IMR-90 (cell line): Measurements from ENCODE around the gene CCDC7. TPM values are rescaled to one million over a fixed set of nuclear protein-coding genes. Genes with fewer than 3 reads are reported as not detected.

ENCODE experiments used
- ATAC-seq: fragments of 200-7000 bp; cut with Tn5 transposase; 2 replicates; pipeline ENCODE4 v1.9.1; 2020; ENCODE audit warnings: low read depth, mild to moderate bottlenecking, moderate library complexity
- BruUV-seq: library from RNA; stranded (reverse); fragments of 400-500 nt; replicated peaks from 2 replicates; lab custom pipeline; 2021; lab: Mats Ljungman, UMichigan
- CTCF ChIA-PET: fragments of 300-600 bp; formaldehyde crosslinking; extraction: SDS; loops from one replicate; lab custom pipeline; 2021; ENCODE audit warnings: antibody characterized with exemption; lab: Yijun Ruan, JAX
- POLR2A ChIA-PET: fragments of 300-600 bp; sonication (Branson Sonifier 250); formaldehyde crosslinking; loops from one replicate; lab custom pipeline; 2022; ENCODE audit warnings: antibody characterized with exemption; ENCODE audit not compliant: unreplicated experiment; lab: Charles Lee
- DNase-seq: peaks from one replicate; pipeline ENCODE4 v3.0.0; 2013
- H2AFZ ChIP-seq: replicated peaks from 2 replicates; pipeline ENCODE3; 2013; ENCODE audit warnings: low read length, mild to moderate bottlenecking; ENCODE audit not compliant: poor library complexity
- H2AK5ac ChIP-seq: 2 replicates; pipeline ENCODE4 v1.6.1; 2013; ENCODE audit warnings: low read depth, low read length, inconsistent platforms
- H2AK9ac ChIP-seq: replicated peaks from 2 replicates; pipeline ENCODE3; 2013; ENCODE audit warnings: mild to moderate bottlenecking, low read depth, low read length, moderate library complexity; ENCODE audit not compliant: poor library complexity
- H2BK120ac ChIP-seq: 2 replicates; pipeline ENCODE4 v1.6.1; 2013; ENCODE audit warnings: low read depth, low read length, inconsistent platforms
- H2BK15ac ChIP-seq: 3 replicates; pipeline ENCODE4 v1.6.1; 2013; ENCODE audit warnings: low read depth, low read length, inconsistent platforms
- H2BK20ac ChIP-seq: 2 replicates; pipeline ENCODE4 v1.6.1; 2013; ENCODE audit warnings: low read depth, mild to moderate bottlenecking, inconsistent platforms, low read length, moderate library complexity
- H2BK5ac ChIP-seq: 2 replicates; pipeline ENCODE4 v1.6.1; 2013; ENCODE audit warnings: mild to moderate bottlenecking, low read depth, low read length, inconsistent platforms; ENCODE audit not compliant: poor library complexity, severe bottlenecking
- H3K14ac ChIP-seq: replicated peaks from 2 replicates; pipeline ENCODE4 v1.6.1; 2013; ENCODE audit warnings: low read depth, low read length, inconsistent platforms
- H3K18ac ChIP-seq: 2 replicates; pipeline ENCODE4 v1.6.1; 2013; ENCODE audit warnings: low read depth, low read length, control low read depth
- H3K23ac ChIP-seq: 2 replicates; pipeline ENCODE4 v1.6.1; 2013; ENCODE audit warnings: low read depth, low read length, inconsistent platforms
- H3K27ac ChIP-seq: 2 replicates; pipeline ENCODE4 v1.5.1; 2013; ENCODE audit warnings: mild to moderate bottlenecking, control low read depth, low read length; ENCODE audit not compliant: insufficient read depth
- H3K27me3 ChIP-seq: 2 replicates; pipeline ENCODE4 v1.6.1; 2013; ENCODE audit warnings: low read length; ENCODE audit not compliant: control insufficient read depth, insufficient read depth
- H3K36me3 ChIP-seq: 2 replicates; pipeline ENCODE4 v1.6.1; 2013; ENCODE audit warnings: low read length, mixed read lengths; ENCODE audit not compliant: control insufficient read depth, insufficient read depth
- H3K4ac ChIP-seq: 2 replicates; pipeline ENCODE4 v1.6.1; 2013; ENCODE audit warnings: low read depth, low read length, inconsistent platforms
- H3K4me1 ChIP-seq: 2 replicates; pipeline ENCODE4 v1.6.1; 2013; ENCODE audit warnings: low read length, mixed read lengths; ENCODE audit not compliant: control insufficient read depth, insufficient read depth
- H3K4me2 ChIP-seq: 2 replicates; pipeline ENCODE4 v1.6.1; 2013; ENCODE audit warnings: low read depth, mild to moderate bottlenecking, control low read depth, low read length, moderate library complexity
- H3K4me3 ChIP-seq: 2 replicates; pipeline ENCODE4 v1.5.1; 2013; ENCODE audit warnings: low read depth, mild to moderate bottlenecking, control low read depth, low read length, moderate library complexity; ENCODE audit not compliant: insufficient read depth
- H3K56ac ChIP-seq: 2 replicates; pipeline ENCODE4 v1.6.1; 2013; ENCODE audit warnings: low read length, inconsistent platforms; ENCODE audit not compliant: insufficient read depth; ENCODE audit errors: extremely low read depth
- H3K79me1 ChIP-seq, 2 experiments: 2 replicates each; pipeline ENCODE4 v1.6.1; 2013; ENCODE audit warnings: low read length in 2 of 2, inconsistent platforms in 1 of 2, low read depth in 1 of 2
- H3K9ac ChIP-seq: 2 replicates; pipeline ENCODE4 v1.6.1; 2013; ENCODE audit warnings: low read depth, low read length, control low read depth
- H3K9me1 ChIP-seq: 2 replicates; pipeline ENCODE4 v1.6.1; 2013; ENCODE audit warnings: low read length, inconsistent platforms; ENCODE audit not compliant: insufficient read depth
- H3K9me3 ChIP-seq: 2 replicates; pipeline ENCODE4 v1.6.1; 2013; ENCODE audit warnings: low read length; ENCODE audit not compliant: control insufficient read depth, insufficient read depth
- H4K20me1 ChIP-seq: 2 replicates; pipeline ENCODE4 v1.6.1; 2013; ENCODE audit warnings: low read length, inconsistent platforms; ENCODE audit not compliant: insufficient read depth
- H4K5ac ChIP-seq: 2 replicates; pipeline ENCODE4 v1.6.1; 2013; ENCODE audit warnings: mild to moderate bottlenecking, low read depth, low read length, control low read depth
- H4K8ac ChIP-seq, 2 experiments: 2 replicates each; pipeline ENCODE4 v1.6.1; 2013; ENCODE audit warnings: low read depth in 2 of 2, low read length in 2 of 2, control low read depth in 1 of 2, inconsistent platforms in 1 of 2
- H4K91ac ChIP-seq: 2 replicates; pipeline ENCODE4 v1.6.1; 2013; ENCODE audit warnings: low read depth, low read length, inconsistent platforms; ENCODE audit not compliant: insufficient read depth
- BHLHE40 ChIP-seq: fragments of 150-350 bp; IDR thresholded peaks from 2 replicates; pipeline ENCODE4 v1.6.1; 2016; ENCODE audit warnings: mild to moderate bottlenecking, low read depth, low read length
- CEBPB ChIP-seq: IDR thresholded peaks from 2 replicates; pipeline ENCODE4 v1.6.1; 2012; ENCODE audit warnings: low read depth, low read length, improper control_type of control experiment
- CTCF ChIP-seq: conservative IDR thresholded peaks from 2 replicates; pipeline ENCODE4 v1.5.1; 2012; ENCODE audit warnings: mild to moderate bottlenecking, low read depth, low read length, improper control_type of control experiment
- MXI1 ChIP-seq: IDR thresholded peaks from 2 replicates; pipeline ENCODE4 v1.6.1; 2012; ENCODE audit warnings: low read depth, mild to moderate bottlenecking, low read length, moderate library complexity, borderline replicate concordance
- RAD21 ChIP-seq: IDR thresholded peaks from 2 replicates; pipeline ENCODE4 v1.6.1; 2012; ENCODE audit warnings: low read length, improper control_type of control experiment
- RFX5 ChIP-seq: IDR thresholded peaks from 2 replicates; pipeline ENCODE4 v1.8.0; 2012; ENCODE audit warnings: low read depth, mild to moderate bottlenecking, low read length, moderate library complexity
- WGBS, 2 experiments: methylation state at CpG; one replicate each; pipeline versions ENCODE4 v1.1.5 to v1.1.7; 2013; ENCODE audit warnings: missing lambda C conversion rate in 2 of 2; ENCODE audit not compliant: insufficient read length in 1 of 2; ENCODE audit errors: extremely low coverage in 2 of 2; 5-methylcytosine and 5-hydroxymethylcytosine counted together
- dilution Hi-C: fragments of 300-500 bp; cut with HindIII; formaldehyde crosslinking; loops from one replicate; pipeline ENCODE4 v1.14.3; 2018; ENCODE audit warnings: low sequenced_read_pairs; ENCODE audit not compliant: unreplicated experiment
- in situ Hi-C: fragments of 300-500 bp; cut with MboI; formaldehyde crosslinking; loops from 3 replicates; pipeline ENCODE4 v1.14.3; 2019; ENCODE audit warnings: low sequenced_read_pairs, inconsistent platforms, mixed read lengths
- intact Hi-C: fragments of 100-400 bp; cut with micrococcal nuclease; formaldehyde crosslinking; loops from 2 replicates; pipeline ENCODE4 v1.10.0; 2022
- polyA plus RNA-seq, 3 experiments: library from polyadenylated mRNA; depleted of rRNA; stranded (reverse); fragments of >200 nt; gene quantifications; 2 replicates each; pipeline ENCODE4 v1.2.3, GENCODE V29; 2012; ENCODE audit warnings: low replicate concordance in 1 of 3
- total RNA-seq: library from RNA; depleted of rRNA; stranded (reverse); fragments of >200 nt; gene quantifications from 2 replicates; pipeline ENCODE4 v1.2.3, GENCODE V29; 2012

The CCDC7 gene
- total and polyA plus RNA-seq, 2 of the 4 experiments (the other 2 are of a cell fraction) = 0.74 to 4.3 TPM

GRCh38 chr10:32906595-32906994 lies 460.7 kb downstream of the CCDC7 start:
- intact Hi-C loops (no loop called here), dilution Hi-C loops (no loop called here), in situ Hi-C loops (no loop called here)
- Histone ChIP-seq H3K79me1 (peaks cover 38 to 51% of the 10 kb centered on the region in 2 experiments), H3K4me1 (no peaks in the 10 kb centered on the region), H2AK5ac (no peak overlapping the region), H2AK9ac (no peak overlapping the region), H3K4me3 (no peak overlapping the region), H4K8ac (no peak overlapping the region), H3K14ac (no peak overlapping the region), H3K9me1 (peaks cover 5% of the 10 kb centered on the region; the same call in 1 of the 2 replicates), H3K4me2 (no peak overlapping the region), H4K20me1 (peaks cover 25% of the 10 kb centered on the region; the same call in 1 of the 2 replicates), H3K9me3 (no peaks in the 10 kb centered on the region), H2AFZ (no peak overlapping the region), H4K5ac (0 out of 2 replicates have a peak overlapping the region, but pooled peaks have one; percentile 47), H3K36me3 (peaks cover 50% of the 10 kb centered on the region), H2BK5ac (no peak overlapping the region), H4K91ac (no peak overlapping the region), H2BK15ac (no peak overlapping the region), H3K56ac (no peak overlapping the region), H2BK20ac (no peak overlapping the region), H3K4ac (no peak overlapping the region), H3K27me3 (no peaks in the 10 kb centered on the region), H2BK120ac (no peak overlapping the region), H3K18ac (no peak overlapping the region), H3K9ac (no peak overlapping the region), H3K27ac (no peak overlapping the region), H3K23ac (no peak overlapping the region)
- DNase-seq (no peak), ATAC-seq (no peak)
- ChIA-PET POLR2A (no interaction called here), CTCF (no interaction called here)
- no TSS peak for BruUV-seq
- TF ChIP-seq BHLHE40 = no peak
- TF ChIP-seq RAD21 = no peak
- no peak for TF ChIP-seq CTCF
- no peak for TF ChIP-seq MXI1
- no peak for TF ChIP-seq CEBPB
- no peak for TF ChIP-seq RFX5
- WGBS, 2 experiments = no CpG with 5 or more reads among the region's 4 CpGs
